ENCODE results near the gene MID1.

The MID1 gene

DNA sequence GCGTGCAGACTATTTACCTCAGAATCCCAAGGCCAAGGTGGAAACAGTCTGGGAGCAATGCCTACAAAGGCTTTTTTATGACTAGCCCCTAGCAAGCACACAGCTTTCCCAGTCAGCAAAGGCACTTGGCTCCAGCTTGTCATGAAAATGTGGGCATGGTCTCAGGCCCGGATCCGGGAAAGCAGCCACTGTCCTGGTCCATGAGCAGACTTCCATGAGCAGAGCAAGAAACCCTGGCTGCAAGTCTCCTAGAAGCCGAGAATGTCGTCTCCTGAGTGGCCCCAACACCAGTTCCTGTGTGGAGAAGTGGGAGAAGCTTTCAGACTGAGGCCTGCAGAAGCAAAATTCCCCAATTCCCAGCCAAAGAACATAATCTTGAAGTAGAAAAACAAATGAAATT, 190.5 kb downstream of the MID1 start:
- no peak for DNase-seq (ENCODE audit: low spot score)

DNA sequence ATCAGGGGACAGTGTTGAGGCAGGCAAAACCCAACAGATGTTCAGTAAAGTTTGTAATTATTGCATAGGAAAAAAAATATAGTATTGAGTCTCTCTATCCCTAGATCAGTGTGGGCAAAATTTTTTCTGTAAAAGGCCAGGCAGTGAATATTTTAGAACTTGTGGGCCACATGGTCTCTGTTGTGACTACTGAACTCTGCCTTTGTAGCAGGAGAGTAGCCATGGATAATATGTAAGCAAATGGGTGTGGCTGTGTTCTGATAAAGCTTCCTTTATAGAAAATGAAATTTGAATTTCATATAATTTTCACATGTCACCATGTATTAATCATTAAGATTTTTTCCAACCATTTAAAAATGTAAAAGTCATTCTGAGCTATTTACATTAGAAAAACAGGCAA, 193.1 kb downstream of the MID1 start:
- no peak for DNase-seq (ENCODE audit: low spot score)

DNA sequence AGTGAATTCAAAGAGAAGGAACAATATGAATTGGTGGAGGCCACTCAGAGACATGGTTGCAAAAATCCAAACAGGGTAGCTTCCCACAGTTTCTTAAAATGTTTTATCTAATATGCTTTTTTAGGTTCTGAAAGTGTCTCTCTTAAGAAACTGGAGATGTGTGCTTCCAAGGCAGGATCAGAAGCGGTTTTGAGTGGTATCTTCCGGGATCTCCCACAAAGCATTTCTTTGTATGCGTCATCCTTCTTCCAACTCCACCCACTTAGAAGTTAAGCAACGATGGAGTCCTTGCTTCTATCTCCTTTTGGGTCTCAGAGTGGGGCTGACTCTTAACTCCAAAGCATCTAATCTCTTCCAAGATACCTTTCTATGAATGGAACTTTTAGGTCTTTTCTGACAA, 196.7 kb downstream of the MID1 start:
- DNase-seq (ENCODE audit: low spot score): no peak

DNA sequence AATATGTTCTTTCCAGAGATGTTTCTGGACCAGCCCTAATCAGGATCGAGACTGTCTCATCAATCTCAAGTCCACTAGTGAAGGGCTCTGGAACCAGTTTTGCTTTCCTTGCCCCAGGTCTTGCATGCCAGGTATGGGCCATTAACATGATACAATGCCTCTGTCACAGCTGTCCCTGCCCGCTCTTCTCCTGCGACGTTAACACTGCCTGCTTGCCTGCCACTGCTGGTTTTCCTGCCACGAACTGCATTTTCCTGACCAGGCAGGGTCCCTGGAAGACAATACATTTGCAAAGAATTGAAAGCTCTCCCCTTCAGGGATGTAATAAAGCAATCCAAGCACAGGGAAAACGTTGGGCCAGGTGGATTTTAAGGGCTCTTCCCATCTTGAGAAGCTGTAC, 200.3 kb downstream of the MID1 start:
- no peak for DNase-seq (ENCODE audit: low spot score)

DNA sequence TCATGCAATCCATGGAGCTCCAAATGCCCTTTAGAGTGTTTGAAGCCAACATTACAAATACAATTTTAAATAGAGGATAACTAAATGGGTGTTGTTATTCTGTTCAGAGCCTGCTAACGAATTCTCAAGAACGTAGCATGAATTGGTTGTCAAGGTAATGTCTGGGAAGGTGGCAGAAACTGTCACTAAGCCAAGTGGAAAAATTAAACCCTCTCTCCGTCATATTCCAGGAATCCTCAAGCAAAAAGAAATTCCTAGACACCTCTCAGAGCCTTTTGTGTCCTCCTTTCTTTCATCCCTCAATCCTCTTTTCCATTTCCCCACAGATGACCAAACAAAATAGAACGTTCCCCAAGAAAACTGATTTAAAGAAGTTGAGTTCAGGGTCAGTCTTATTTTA, 204.0 kb downstream of the MID1 start:
- no peak for DNase-seq (ENCODE audit: low spot score)

DNA sequence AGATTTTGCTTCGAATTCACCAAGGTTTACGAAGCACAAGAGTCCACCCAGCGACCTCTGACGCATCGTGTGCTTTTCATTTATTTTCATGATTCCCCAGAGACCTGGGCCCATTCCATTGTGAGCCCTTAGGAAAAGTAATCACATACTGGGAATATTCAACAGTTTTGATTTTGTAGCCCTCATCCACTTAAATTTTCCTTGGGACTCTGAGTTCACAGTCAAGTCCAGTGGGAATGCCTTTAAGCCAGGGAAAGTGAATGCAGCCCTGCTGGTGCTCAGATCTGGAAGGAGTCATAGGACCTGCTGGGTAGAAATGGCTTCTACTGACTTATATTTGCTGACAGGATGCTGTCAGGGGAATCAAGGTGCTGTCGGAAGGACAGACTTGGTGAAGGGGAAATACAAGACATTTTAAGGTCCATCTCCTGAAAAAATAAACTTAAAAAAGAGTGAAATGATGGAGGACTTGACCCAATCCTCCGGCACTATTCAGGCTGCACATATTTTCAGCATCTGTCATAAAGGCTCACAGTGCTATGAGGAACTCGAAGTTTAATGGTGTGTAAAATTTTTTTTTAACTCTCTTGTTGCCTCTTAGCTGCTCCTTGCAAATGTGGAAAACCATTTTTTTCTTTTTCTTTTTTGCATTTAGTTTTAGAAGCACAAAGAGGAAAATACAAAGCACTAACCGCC, 204.9 kb downstream of the MID1 start:
- no peak for DNase-seq (ENCODE audit: low spot score)

DNA sequence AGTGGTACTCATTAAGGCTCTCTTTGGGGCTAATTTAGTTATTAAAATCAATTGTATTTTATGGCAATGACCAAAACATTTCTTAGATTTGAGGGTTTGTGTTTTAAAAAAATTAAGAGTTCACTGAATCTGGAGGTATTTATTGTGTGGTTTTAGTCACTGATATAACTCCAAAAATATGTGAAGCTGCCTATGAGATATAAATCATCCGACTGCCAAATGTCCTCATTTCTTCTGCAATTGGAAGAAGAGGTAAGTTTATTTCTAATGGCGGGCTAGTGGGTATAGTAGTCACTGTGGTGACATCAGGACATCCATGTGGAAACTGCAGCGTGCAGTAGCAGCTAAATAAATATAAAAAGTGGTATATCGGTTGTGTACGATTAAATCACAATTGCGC, 205.5 kb downstream of the MID1 start:
- no peak for DNase-seq (ENCODE audit: low spot score)

DNA sequence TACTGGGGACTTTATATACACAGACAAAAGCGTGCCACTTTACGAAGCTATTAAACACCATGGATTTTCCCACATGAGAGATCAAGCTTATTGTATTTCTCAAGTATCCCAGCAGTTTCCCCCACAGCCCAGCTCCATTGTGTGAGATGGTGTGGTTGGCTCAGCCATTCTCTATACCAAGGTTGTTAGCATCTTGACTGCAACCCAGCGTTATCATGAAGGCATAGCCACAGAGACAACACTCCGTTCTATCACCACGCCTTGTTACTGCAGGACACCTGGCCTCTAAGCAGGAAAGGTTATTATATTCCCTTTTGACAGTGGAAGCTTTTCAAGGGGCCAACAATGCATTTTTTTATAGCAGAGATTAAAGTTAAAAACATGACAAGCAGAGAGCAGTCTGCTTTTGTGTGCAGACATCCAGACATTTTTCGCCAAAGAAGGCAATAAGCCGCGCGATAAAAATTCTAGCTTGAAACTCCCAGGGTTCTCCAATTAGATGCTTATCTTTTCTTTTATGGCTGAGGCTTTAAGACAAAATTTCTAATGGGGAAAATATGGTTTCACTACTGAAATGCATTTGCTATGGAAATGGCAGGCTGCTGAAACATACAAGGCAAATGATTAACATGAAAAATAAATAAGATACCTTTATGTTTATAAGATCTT, 206.1 kb downstream of the MID1 start:
- DNase-seq (ENCODE audit: low spot score): no peak

DNA sequence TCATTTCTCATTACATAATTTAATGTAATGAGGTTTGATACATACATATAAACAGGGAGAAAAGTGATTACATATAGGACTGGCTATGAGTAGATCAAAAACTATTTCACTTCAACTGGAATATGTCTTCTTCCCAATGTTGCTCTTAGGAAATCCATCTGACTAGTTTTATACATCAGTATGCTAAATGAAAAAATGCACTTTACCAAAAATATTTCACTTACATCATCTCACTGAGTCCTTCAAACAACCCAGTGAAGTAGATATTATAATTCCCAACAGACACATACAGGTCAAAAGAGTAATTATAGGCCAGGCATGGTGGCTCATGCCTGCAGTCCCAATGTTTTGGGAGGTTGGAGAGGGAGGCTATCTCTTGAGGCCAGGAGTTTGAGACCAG, 215.9 kb downstream of the MID1 start:
- DNase-seq (ENCODE audit: low spot score): no peak

DNA sequence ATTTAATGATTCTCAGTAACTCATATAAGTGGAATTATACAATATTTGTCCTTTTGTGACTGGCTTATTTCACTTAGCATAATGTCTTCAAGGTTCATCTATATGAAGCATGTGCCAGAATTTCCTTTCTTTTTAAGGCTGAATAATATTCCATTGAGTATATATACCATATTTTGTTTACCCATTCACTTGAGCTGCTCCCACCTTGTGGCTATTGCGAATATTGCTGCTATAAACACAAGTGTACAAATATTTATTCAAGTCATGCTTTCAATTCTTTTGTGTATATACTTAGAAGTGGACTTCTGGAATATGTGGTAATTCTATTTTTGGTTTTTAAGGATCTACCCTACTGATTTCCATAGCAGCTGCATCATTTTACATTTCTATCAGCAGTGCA, 219.1 kb downstream of the MID1 start:
- no peak for DNase-seq (ENCODE audit: low spot score)

DNA sequence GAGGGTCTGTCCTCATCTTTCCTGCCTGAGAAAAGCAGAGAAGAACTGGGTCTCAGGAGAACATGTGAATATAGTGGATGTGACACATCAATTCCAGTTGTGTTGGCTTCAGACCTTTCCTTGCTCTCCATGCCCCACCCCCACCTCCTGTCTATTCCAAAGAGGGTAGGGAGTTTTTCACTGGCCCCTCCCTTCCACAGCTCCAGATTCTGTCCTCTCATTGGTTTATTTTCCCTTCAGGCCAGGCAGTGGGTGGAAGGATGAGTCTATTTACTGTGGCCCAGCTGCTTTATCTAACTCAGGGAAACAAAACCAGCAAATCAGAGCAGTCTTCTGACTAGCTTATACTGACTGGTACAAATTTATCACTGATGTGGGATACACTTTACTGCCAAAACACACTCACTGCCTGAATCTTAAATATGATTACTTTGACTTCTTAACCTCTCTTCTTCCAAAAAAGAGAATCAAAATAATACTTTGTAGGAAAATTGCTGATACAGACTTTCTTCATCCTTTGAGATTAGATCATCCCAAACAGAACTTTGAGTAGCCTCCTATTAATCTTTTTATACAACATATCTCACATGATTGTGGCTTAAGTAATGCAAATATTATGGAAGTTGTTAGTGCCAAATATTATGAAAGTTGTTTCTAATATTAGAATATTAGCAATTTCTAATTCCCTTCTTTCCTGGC, 221.2 kb downstream of the MID1 start:
- DNase-seq (ENCODE audit: low spot score): no peak

DNA sequence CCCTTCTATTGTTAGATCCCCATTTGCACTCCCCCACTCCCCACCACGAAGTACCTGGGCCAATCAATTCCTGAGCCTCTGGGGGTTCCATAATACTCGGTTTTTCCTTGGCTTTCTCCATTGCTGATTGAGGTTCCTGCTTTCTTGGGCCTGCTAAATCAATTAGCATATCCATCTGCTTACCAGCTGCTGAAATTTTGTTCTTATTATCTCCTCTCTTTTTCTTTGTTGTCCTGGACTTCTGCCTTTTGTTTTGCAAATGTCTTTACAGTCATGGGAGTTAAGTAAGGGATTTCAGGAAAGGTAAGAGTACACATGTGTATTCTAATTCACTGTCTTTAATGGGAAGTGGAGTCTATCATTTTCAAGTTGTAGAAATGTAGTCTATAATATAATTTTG, 222.2 kb downstream of the MID1 start:
- DNase-seq (ENCODE audit: low spot score): no peak

DNA sequence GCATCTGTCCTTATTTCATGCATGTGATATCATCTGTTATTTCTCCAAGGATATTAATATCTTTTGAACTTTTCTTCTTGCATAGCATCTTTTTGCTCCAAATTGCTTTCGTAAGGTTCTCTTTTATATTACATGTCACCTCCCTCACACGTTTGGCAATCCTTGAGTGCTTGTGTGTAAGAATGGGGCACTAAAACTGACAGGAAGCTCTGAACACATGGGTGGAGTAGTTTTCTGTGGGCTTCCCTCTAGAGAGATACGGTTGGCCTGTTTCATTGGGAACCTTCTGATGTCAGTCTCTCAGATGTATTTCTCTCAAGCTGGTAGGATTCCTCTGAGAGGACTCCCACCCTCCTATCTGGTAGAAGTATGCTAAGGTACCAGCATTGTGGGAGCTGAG, 223.0 kb downstream of the MID1 start:
- no peak for DNase-seq (ENCODE audit: low spot score)

DNA sequence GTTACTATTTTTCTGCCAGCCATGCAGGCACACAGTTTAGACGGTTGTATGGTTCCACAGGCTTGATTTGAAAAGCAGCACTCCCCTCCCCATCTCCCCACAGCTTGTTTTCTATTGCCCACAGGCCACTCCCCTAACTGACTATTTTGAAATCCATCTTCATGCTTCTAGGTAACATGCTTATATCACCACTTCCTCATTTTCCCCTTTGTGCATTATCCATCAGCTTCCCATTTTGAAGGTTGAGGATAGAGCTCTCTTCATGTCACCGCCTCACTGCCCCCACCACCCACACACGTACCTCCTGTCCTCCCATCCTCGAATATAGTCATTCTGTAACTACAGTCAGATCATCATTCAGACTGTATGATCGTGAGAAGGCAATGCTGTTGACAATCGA, 224.7 kb downstream of the MID1 start:
- no peak for DNase-seq (ENCODE audit: low spot score)

All from HuH-7 (cell line).